PC-3 (cell line): ENCODE measurements around the gene AK4.

Source experiments
- CTCF ChIP-seq: fragments of 300-600 bp; sonication (generic); conservative IDR thresholded peaks from 2 replicates; pipeline ENCODE4 v1.5.1; 2017; ENCODE audit warnings: antibody characterized with exemption, low read depth, mild to moderate bottlenecking, low read length
- EZH2 ChIP-seq: fragments of 300-600 bp; sonication (generic); IDR thresholded peaks from one replicate; pipeline ENCODE4 v1.6.1; 2017; ENCODE audit warnings: antibody characterized with exemption, mild to moderate bottlenecking, low read length; ENCODE audit not compliant: unreplicated experiment
- EZH2phosphoT487 ChIP-seq: fragments of 300-600 bp; sonication (generic); IDR thresholded peaks from 2 replicates; pipeline ENCODE4 v1.6.1; 2018; ENCODE audit warnings: mild to moderate bottlenecking, antibody characterized with exemption, low read length, borderline replicate concordance

GRCh38 chr1:65250826-65251225 lies 102.8 kb downstream of the AK4 start:
- TF ChIP-seq CTCF (no peak), EZH2 (no peak), EZH2phosphoT487 (no peak)
